HCT116 (cell line): ENCODE results near the gene LRCH1. TPM values are rescaled to one million over a fixed set of nuclear protein-coding genes. Genes with fewer than 3 reads are reported as not detected.

Experiments used
- ATAC-seq: fragments of 200-7000 bp; cut with Tn5 transposase; 2 replicates; pipeline ENCODE4 v1.9.1; 2020; ENCODE audit warnings: mild to moderate bottlenecking, moderate library complexity
- BruUV-seq: library from RNA; stranded (reverse); fragments of 400-500 nt; replicated peaks from 2 replicates; lab custom pipeline; 2021; lab: Mats Ljungman, UMichigan
- CTCF ChIA-PET: fragments of 300-600 bp; sonication (Branson Sonifier 250); formaldehyde crosslinking; loops from one replicate; lab custom pipeline; 2021; ENCODE audit warnings: antibody characterized with exemption; lab: Charles Lee
- POLR2A ChIA-PET: fragments of 300-600, 350-600 bp; sonication (Branson Sonifier 250); formaldehyde crosslinking; loops from one replicate; lab custom pipeline; 2021; ENCODE audit warnings: antibody characterized with exemption; lab: Charles Lee
- RAD21 ChIA-PET, 2 experiments: fragments of 300-600 bp; sonication (Branson Sonifier 250); formaldehyde crosslinking; loops; one replicate each; lab custom pipeline; 2023; ENCODE audit warnings: low total read pairs in 2 of 2; ENCODE audit not compliant: uncharacterized antibody in 2 of 2, unreplicated experiment in 2 of 2, low non-redundant PET in 1 of 2; lab: Charles Lee
- DNase-seq: peaks from one replicate; pipeline ENCODE4 v3.0.0-alpha.2; 2010; ENCODE audit warnings: low read depth, low spot score
- H2AFZ ChIP-seq: fragments of 200-600 bp; shearing (Covaris generic), sonication (generic); 2 replicates; pipeline ENCODE4 v1.6.1; 2017; ENCODE audit warnings: low read depth, mixed run types, mixed read lengths, antibody characterized with exemption, low read length; ENCODE audit not compliant: poor library complexity, severe bottlenecking
- H3K27ac ChIP-seq: 2 replicates; pipeline ENCODE4 v1.5.1; 2012; ENCODE audit warnings: low read depth, low read length
- H3K27me3 ChIP-seq: fragments of 200-600 bp; sonication (generic); 2 replicates; pipeline ENCODE4 v1.6.1; 2016; ENCODE audit warnings: mixed run types, low read length, mixed read lengths; ENCODE audit not compliant: insufficient read depth
- H3K36me3 ChIP-seq, 2 experiments: fragments of 200-500 bp in 1 of 2; fragments of 200-600 bp in 1 of 2; sonication (Bioruptor generic) in 1 of 2; sonication (generic) in 1 of 2; 2 replicates each; pipeline versions ENCODE4 v1.5.1 to v1.6.1; 2014 to 2016; ENCODE audit warnings: low read length in 2 of 2, inconsistent platforms in 1 of 2, mixed read lengths in 1 of 2, mixed run types in 1 of 2; ENCODE audit not compliant: insufficient read depth in 2 of 2, control insufficient read depth in 1 of 2
- H3K4me1 ChIP-seq, 2 experiments: fragments of 200-600 bp in 1 of 2; sonication (generic) in 1 of 2; 2 replicates each; pipeline versions ENCODE4 v1.5.1 to v1.6.1; 2012 to 2017; ENCODE audit warnings: low read length in 2 of 2, inconsistent platforms in 1 of 2, mild to moderate bottlenecking in 1 of 2, mixed read lengths in 1 of 2, mixed run types in 1 of 2, moderate library complexity in 1 of 2; ENCODE audit not compliant: insufficient read depth in 2 of 2, control insufficient read depth in 1 of 2
- H3K4me2 ChIP-seq: fragments of 200-600 bp; sonication (generic); 2 replicates; pipeline ENCODE4 v1.6.1; 2017; ENCODE audit warnings: mixed run types, low read length, mixed read lengths
- H3K4me3 ChIP-seq, 2 experiments: fragments of 200-600 bp in 1 of 2; sonication (generic) in 1 of 2; replicated peaks in 1 of 2; 2 replicates each; pipeline ENCODE4 v1.5.1; 2011 to 2016; ENCODE audit warnings: low read length in 2 of 2, control low read depth in 1 of 2, low read depth in 1 of 2, mild to moderate bottlenecking in 1 of 2, mixed read lengths in 1 of 2, mixed run types in 1 of 2
- H3K79me2 ChIP-seq: fragments of 200-600 bp; sonication (generic); 2 replicates; pipeline ENCODE4 v1.6.1; 2017; ENCODE audit warnings: mild to moderate bottlenecking, mixed run types, low read length, moderate library complexity, mixed read lengths; ENCODE audit not compliant: insufficient read depth
- H3K9ac ChIP-seq: fragments of 200-600 bp; sonication (generic); 2 replicates; pipeline ENCODE4 v1.6.1; 2016; ENCODE audit warnings: low read length, mixed read lengths
- H3K9me2 ChIP-seq: fragments of 200-600 bp; sonication (generic), shearing (Covaris generic); 2 replicates; pipeline ENCODE4 v1.6.1; 2017; ENCODE audit warnings: mixed run types, mild to moderate bottlenecking, moderate library complexity; ENCODE audit not compliant: insufficient read depth
- H3K9me3 ChIP-seq, 2 experiments: fragments of 200-500 bp in 1 of 2; fragments of 200-600 bp in 1 of 2; sonication (Bioruptor generic) in 1 of 2; sonication (generic) in 1 of 2; 2 replicates each; pipeline ENCODE4 v1.6.1; 2014 to 2017; ENCODE audit warnings: low read length in 2 of 2, mixed read lengths in 2 of 2, inconsistent platforms in 1 of 2, low read depth in 1 of 2, mild to moderate bottlenecking in 1 of 2, mixed run types in 1 of 2, moderate library complexity in 1 of 2; ENCODE audit not compliant: control insufficient read depth in 1 of 2, insufficient read depth in 1 of 2
- H4K20me1 ChIP-seq: fragments of 200-600 bp; sonication (generic), shearing (Covaris generic); 2 replicates; pipeline ENCODE4 v1.6.1; 2017; ENCODE audit warnings: mixed run types, mild to moderate bottlenecking, moderate library complexity; ENCODE audit not compliant: insufficient read depth
- ATF3 ChIP-seq: IDR thresholded peaks from 2 replicates; pipeline ENCODE4 v1.6.1; 2012
- CBX3 ChIP-seq: IDR thresholded peaks from 2 replicates; pipeline ENCODE4 v1.6.1; 2012; ENCODE audit warnings: low read depth
- CEBPB ChIP-seq: IDR thresholded peaks from 2 replicates; pipeline ENCODE4 v1.6.1; 2012; ENCODE audit warnings: low read depth
- EGR1 ChIP-seq: IDR thresholded peaks from 2 replicates; pipeline ENCODE4 v1.6.1; 2012; ENCODE audit warnings: low read depth
- ELF1 ChIP-seq: IDR thresholded peaks from 2 replicates; pipeline ENCODE4 v1.6.1; 2012; ENCODE audit warnings: low read depth, borderline replicate concordance
- EZH2phosphoT487 ChIP-seq: fragments of 200-600 bp; IDR thresholded peaks from 2 replicates; pipeline ENCODE4 v1.6.1; 2018; ENCODE audit warnings: antibody characterized with exemption, borderline replicate concordance
- FOSL1 ChIP-seq: IDR thresholded peaks from 2 replicates; pipeline ENCODE4 v1.6.1; 2012; ENCODE audit warnings: low read depth
- JUND ChIP-seq: IDR thresholded peaks from 2 replicates; pipeline ENCODE4 v1.6.1; 2012
- MAX ChIP-seq: IDR thresholded peaks from 2 replicates; pipeline ENCODE4 v1.6.1; 2012
- POLR2A ChIP-seq: IDR thresholded peaks from 2 replicates; pipeline ENCODE4 v1.7.0; 2011; ENCODE audit warnings: borderline replicate concordance; ENCODE audit not compliant: insufficient read depth, insufficient read length; ENCODE audit errors: extremely low read depth
- POLR2AphosphoS5 ChIP-seq: IDR thresholded peaks from 2 replicates; pipeline ENCODE4 v1.6.1; 2011; ENCODE audit warnings: mild to moderate bottlenecking, low read depth, low read length, moderate library complexity
- RAD21 ChIP-seq: IDR thresholded peaks from 2 replicates; pipeline ENCODE4 v1.6.1; 2012; ENCODE audit warnings: low read depth, mild to moderate bottlenecking
- REST ChIP-seq: IDR thresholded peaks from 2 replicates; pipeline ENCODE4 v1.6.1; 2012; ENCODE audit warnings: low read depth
- SIN3A ChIP-seq: IDR thresholded peaks from 2 replicates; pipeline ENCODE4 v1.6.1; 2012; ENCODE audit warnings: low read depth
- SRF ChIP-seq: IDR thresholded peaks from 2 replicates; pipeline ENCODE4 v1.6.1; 2012; ENCODE audit warnings: low read depth
- TCF7L2 ChIP-seq: IDR thresholded peaks from 2 replicates; pipeline ENCODE4 v1.7.0; 2011; ENCODE audit warnings: borderline replicate concordance, inconsistent platforms; ENCODE audit not compliant: insufficient read depth, insufficient read length; ENCODE audit errors: extremely low read depth
- YY1 ChIP-seq: IDR thresholded peaks from 2 replicates; pipeline ENCODE4 v1.6.1; 2011; ENCODE audit warnings: low read length, low read depth, moderate library complexity, mild to moderate bottlenecking; ENCODE audit not compliant: insufficient replicate concordance; ENCODE audit errors: extremely low read depth
- ZBTB33 ChIP-seq: IDR thresholded peaks from 2 replicates; pipeline ENCODE4 v1.6.1; 2011; ENCODE audit warnings: mild to moderate bottlenecking, low read length, moderate library complexity; ENCODE audit not compliant: insufficient replicate concordance; ENCODE audit errors: extremely low read depth
- ZFX ChIP-seq: fragments of 450-650 bp; IDR thresholded peaks from 2 replicates; pipeline ENCODE4 v1.6.1; 2017
- ZNF274 ChIP-seq: fragments of 200-500 bp; sonication (Bioruptor generic); IDR thresholded peaks from 2 replicates; pipeline ENCODE4 v1.6.1; 2014; ENCODE audit warnings: mild to moderate bottlenecking, low read depth, low read length, inconsistent platforms
- intact Hi-C: fragments of 100-400 bp; cut with micrococcal nuclease; formaldehyde crosslinking; loops from 2 replicates; pipeline ENCODE4 v1.10.0; 2022
- total RNA-seq: library from RNA; stranded (reverse); gene quantifications from one replicate; pipeline ENCODE4 v1.2.1, GENCODE V29; 2021; ENCODE audit not compliant: unreplicated experiment

Gene LRCH1
- total RNA-seq, 1 experiment from 2014 or later, result 15.6 TPM

- TF ChIP-seq ZFX, result no peak
- no peak for TF ChIP-seq ELF1
- TF ChIP-seq EGR1, result no peak
- no peak for TF ChIP-seq TCF7L2
- TF ChIP-seq YY1, result no peak
- TF ChIP-seq POLR2AphosphoS5, result no peak
- no peak for TF ChIP-seq FOSL1
- TF ChIP-seq SIN3A, result no peak
- no peak for TF ChIP-seq ZNF274
- no peak for TF ChIP-seq RAD21
- TF ChIP-seq MAX, result no peak
- no peak for TF ChIP-seq CEBPB
- no peak for TF ChIP-seq ZBTB33
- TF ChIP-seq JUND, result no peak
- no peak for TF ChIP-seq EZH2phosphoT487
- TF ChIP-seq ATF3, result no peak
- TF ChIP-seq REST, result no peak
- no peak for TF ChIP-seq CBX3
- no peak for TF ChIP-seq POLR2A
- TF ChIP-seq SRF, result no peak
- no peak overlapping the region for H3K9ac ChIP-seq
- BruUV-seq, result no TSS peak
- POLR2A ChIA-PET, result interaction anchor here (1.2 kb wide), 1 partner anchor 12 kb away, joined by 3 read pairs; no protein-coding TSS in a partner anchor
- CTCF ChIA-PET, result no interaction called here
- H4K20me1 ChIP-seq, result no peaks in the 10 kb centered on the region
- RAD21 ChIA-PET, result no interaction called here
- intact Hi-C loops, result no loop called here
- ATAC-seq (no peak), DNase-seq (no peak)
- H3K9me2 ChIP-seq, result no peaks in the 10 kb centered on the region
- H3K79me2 ChIP-seq, result peaks cover 86% of the 10 kb centered on the region
- H3K4me1 ChIP-seq, result peaks cover 13 to 21% of the 10 kb centered on the region in 2 experiments
- H3K9me3 ChIP-seq, result no peaks in the 10 kb centered on the region
- no peak overlapping the region for H2AFZ ChIP-seq
- H3K4me2 ChIP-seq, result no peak overlapping the region
- no peaks in the 10 kb centered on the region for H3K36me3 ChIP-seq
- no peak overlapping the region for H3K27ac ChIP-seq
- no peak overlapping the region for H3K4me3 ChIP-seq
- no peaks in the 10 kb centered on the region for H3K27me3 ChIP-seq
These were observed 42.9 kb downstream of the LRCH1 start for GRCh38 chr13:46595885-46596275.
